HEK293 (cell line): Measurements from ENCODE around the gene FOXRED2.

Experiments used
- FEZF1 ChIP-seq: fragments of 450-650 bp; formaldehyde crosslinking; IDR thresholded peaks from 2 replicates; pipeline ENCODE4 v1.5.1; 2016; ENCODE audit warnings: missing biosample characterization, missing genetic modification characterization
- MYNN ChIP-seq: fragments of 450-650 bp; formaldehyde crosslinking; IDR thresholded peaks from 2 replicates; pipeline ENCODE4 v1.5.1; 2016; ENCODE audit warnings: missing biosample characterization, missing genetic modification characterization, borderline replicate concordance
- SCRT1 ChIP-seq: fragments of 450-650 bp; formaldehyde crosslinking; IDR thresholded peaks from 2 replicates; pipeline ENCODE4 v1.5.1; 2016; ENCODE audit warnings: missing biosample characterization, missing genetic modification characterization, borderline replicate concordance
- SP3 ChIP-seq: fragments of 450-650 bp; formaldehyde crosslinking; IDR thresholded peaks from 2 replicates; pipeline ENCODE4 v1.5.1; 2016; ENCODE audit warnings: missing biosample characterization, missing genetic modification characterization
- TCF7L2 ChIP-seq: IDR thresholded peaks from 2 replicates; pipeline ENCODE4 v1.6.1; 2011; ENCODE audit warnings: low read depth, mild to moderate bottlenecking, inconsistent platforms, low read length, moderate library complexity, borderline replicate concordance
- ZBTB8A ChIP-seq: fragments of 450-650 bp; formaldehyde crosslinking; IDR thresholded peaks from 2 replicates; pipeline ENCODE4 v1.5.1; 2016; ENCODE audit warnings: missing biosample characterization, missing genetic modification characterization
- ZEB2 ChIP-seq: fragments of 450-650 bp; formaldehyde crosslinking; IDR thresholded peaks from 2 replicates; pipeline ENCODE4 v1.5.1; 2016; ENCODE audit warnings: missing biosample characterization, missing genetic modification characterization
- ZNF157 ChIP-seq: fragments of 450-650 bp; formaldehyde crosslinking; IDR thresholded peaks from 2 replicates; pipeline ENCODE4 v1.5.1; 2016; ENCODE audit warnings: missing biosample characterization, missing genetic modification characterization
- ZNF202 ChIP-seq: fragments of 450-650 bp; formaldehyde crosslinking; IDR thresholded peaks from 2 replicates; pipeline ENCODE4 v1.5.1; 2016; ENCODE audit warnings: missing biosample characterization, missing genetic modification characterization, borderline replicate concordance
- ZNF274 ChIP-seq, 2 experiments: fragments of 200-500 bp in 1 of 2; fragments of 450-650 bp in 1 of 2; sonication (Bioruptor generic) in 1 of 2; formaldehyde crosslinking in 1 of 2; IDR thresholded peaks; 2 replicates each; pipeline versions ENCODE4 v1.5.1 to v1.6.1; 2014 to 2016; ENCODE audit warnings: borderline replicate concordance in 1 of 2, inconsistent platforms in 1 of 2, low read length in 1 of 2, missing biosample characterization in 1 of 2, missing genetic modification characterization in 1 of 2
- ZNF394 ChIP-seq: fragments of 450-650 bp; formaldehyde crosslinking; IDR thresholded peaks from 2 replicates; pipeline ENCODE4 v1.5.1; 2016; ENCODE audit warnings: missing biosample characterization, missing genetic modification characterization, mild to moderate bottlenecking, moderate library complexity, borderline replicate concordance
- ZNF473 ChIP-seq: fragments of 450-650 bp; formaldehyde crosslinking; IDR thresholded peaks from 2 replicates; pipeline ENCODE4 v1.5.1; 2017; ENCODE audit warnings: missing biosample characterization, missing genetic modification characterization
- ZNF548 ChIP-seq: fragments of 450-650 bp; formaldehyde crosslinking; IDR thresholded peaks from 2 replicates; pipeline ENCODE4 v1.5.1; 2016; ENCODE audit warnings: missing biosample characterization, missing genetic modification characterization
- ZNF610 ChIP-seq: fragments of 450-650 bp; formaldehyde crosslinking; IDR thresholded peaks from 2 replicates; pipeline ENCODE4 v1.5.1; 2016; ENCODE audit warnings: missing biosample characterization, missing genetic modification characterization, borderline replicate concordance
- ZNF654 ChIP-seq: fragments of 450-650 bp; formaldehyde crosslinking; IDR thresholded peaks from 2 replicates; pipeline ENCODE4 v1.5.1; 2016; ENCODE audit warnings: low read depth, missing biosample characterization, missing genetic modification characterization
- ZNF660 ChIP-seq: fragments of 450-650 bp; IDR thresholded peaks from 2 replicates; pipeline ENCODE4 v1.5.1; 2018; ENCODE audit warnings: missing biosample characterization, mild to moderate bottlenecking, missing genetic modification characterization
- ZNF664 ChIP-seq: fragments of 450-650 bp; formaldehyde crosslinking; IDR thresholded peaks from 2 replicates; pipeline ENCODE4 v1.5.1; 2016; ENCODE audit warnings: missing biosample characterization, missing genetic modification characterization
- ZNF777 ChIP-seq: fragments of 450-650 bp; formaldehyde crosslinking; IDR thresholded peaks from 2 replicates; pipeline ENCODE4 v1.5.1; 2017; ENCODE audit warnings: missing biosample characterization, missing genetic modification characterization, borderline replicate concordance
- ZNF830 ChIP-seq: fragments of 450-650 bp; IDR thresholded peaks from 2 replicates; pipeline ENCODE4 v1.5.0; 2018; ENCODE audit warnings: missing biosample characterization, missing genetic modification characterization, low read depth, mild to moderate bottlenecking, moderate library complexity
- ZNF843 ChIP-seq: fragments of 450-650 bp; formaldehyde crosslinking; IDR thresholded peaks from 2 replicates; pipeline ENCODE4 v1.5.1; 2016; ENCODE audit warnings: missing biosample characterization, missing genetic modification characterization
- TF ChIP-seq, protein P1 (sequence below): fragments of 450-650 bp; formaldehyde crosslinking; IDR thresholded peaks from 2 replicates; pipeline ENCODE4 v1.5.1; 2017; ENCODE audit warnings: missing biosample characterization, missing genetic modification characterization
- TF ChIP-seq, protein P2 (sequence below): fragments of 450-650 bp; formaldehyde crosslinking; IDR thresholded peaks from 2 replicates; pipeline ENCODE4 v1.5.1; 2016; ENCODE audit warnings: missing biosample characterization, missing genetic modification characterization
- TF ChIP-seq, protein P3 (sequence below): fragments of 450-650 bp; formaldehyde crosslinking; conservative IDR thresholded peaks from 2 replicates; pipeline ENCODE4 v1.5.1; 2016; ENCODE audit warnings: low read depth, missing biosample characterization, missing genetic modification characterization
- TF ChIP-seq, protein P4 (sequence below): fragments of 450-650 bp; formaldehyde crosslinking; IDR thresholded peaks from 2 replicates; pipeline ENCODE4 v1.5.1; 2016; ENCODE audit warnings: missing biosample characterization, missing genetic modification characterization
- TF ChIP-seq, protein P5 (sequence below): fragments of 450-650 bp; formaldehyde crosslinking; IDR thresholded peaks from 2 replicates; pipeline ENCODE4 v1.5.1; 2016; ENCODE audit warnings: missing biosample characterization, missing genetic modification characterization, low read depth

FOXRED2 gene

DNA sequence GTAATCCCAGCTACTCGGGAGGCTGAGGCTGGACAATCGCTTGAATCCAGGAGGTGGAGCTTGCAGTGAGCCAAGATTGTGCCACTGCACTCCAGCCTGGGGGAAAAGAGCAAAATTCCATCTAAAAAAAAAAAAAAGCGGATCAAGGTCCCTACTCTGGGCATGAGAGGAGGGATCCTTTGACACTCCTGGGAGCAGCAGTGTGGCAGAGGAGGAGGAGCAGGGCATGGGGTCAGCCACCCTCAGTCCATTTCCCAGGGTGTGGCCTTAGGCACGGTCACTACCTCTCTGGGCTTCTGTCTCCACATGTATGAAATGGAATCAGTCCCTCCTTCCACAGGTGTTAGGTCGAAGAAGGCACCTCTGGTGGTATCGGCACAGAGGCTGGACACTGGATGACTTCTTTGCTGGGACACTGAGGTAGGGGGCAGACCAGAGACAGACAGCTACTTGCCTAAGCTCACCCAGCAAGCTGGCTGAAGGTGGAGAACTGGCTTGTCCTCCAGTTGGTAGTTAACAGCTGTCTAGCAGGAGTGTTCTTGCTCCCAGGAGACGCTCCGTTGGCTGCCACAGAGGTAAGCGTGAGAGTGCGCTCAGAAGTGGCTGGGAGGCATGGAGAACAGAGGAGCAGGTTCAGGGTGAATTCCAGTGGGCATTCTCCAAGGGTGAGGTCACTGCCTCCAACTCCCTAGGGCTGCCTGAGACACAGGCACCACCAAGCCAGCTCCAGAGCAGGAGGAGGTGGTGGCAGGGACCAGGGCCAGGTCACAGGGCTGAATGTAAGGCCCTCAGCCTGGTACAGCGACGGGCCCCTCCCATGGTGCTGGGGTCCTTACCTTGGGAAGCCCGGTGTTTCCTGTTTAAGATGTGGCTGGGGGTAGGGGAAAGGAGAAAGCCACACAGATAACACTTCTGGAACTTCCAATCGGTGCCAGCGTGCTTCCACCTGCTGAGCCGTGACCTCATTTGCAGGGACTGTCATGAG, 44.9 kb downstream of the FOXRED2 start (continued):
- TF ChIP-seq FEZF1 (tag by site-specific recombination), result no peak
- no peak for TF ChIP-seq ZNF473 (tag by site-specific recombination)
- TF ChIP-seq ZNF548 (tag by site-specific recombination), result no peak
- TF ChIP-seq, protein P1, sequence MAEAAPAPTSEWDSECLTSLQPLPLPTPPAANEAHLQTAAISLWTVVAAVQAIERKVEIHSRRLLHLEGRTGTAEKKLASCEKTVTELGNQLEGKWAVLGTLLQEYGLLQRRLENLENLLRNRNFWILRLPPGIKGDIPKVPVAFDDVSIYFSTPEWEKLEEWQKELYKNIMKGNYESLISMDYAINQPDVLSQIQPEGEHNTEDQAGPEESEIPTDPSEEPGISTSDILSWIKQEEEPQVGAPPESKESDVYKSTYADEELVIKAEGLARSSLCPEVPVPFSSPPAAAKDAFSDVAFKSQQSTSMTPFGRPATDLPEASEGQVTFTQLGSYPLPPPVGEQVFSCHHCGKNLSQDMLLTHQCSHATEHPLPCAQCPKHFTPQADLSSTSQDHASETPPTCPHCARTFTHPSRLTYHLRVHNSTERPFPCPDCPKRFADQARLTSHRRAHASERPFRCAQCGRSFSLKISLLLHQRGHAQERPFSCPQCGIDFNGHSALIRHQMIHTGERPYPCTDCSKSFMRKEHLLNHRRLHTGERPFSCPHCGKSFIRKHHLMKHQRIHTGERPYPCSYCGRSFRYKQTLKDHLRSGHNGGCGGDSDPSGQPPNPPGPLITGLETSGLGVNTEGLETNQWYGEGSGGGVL (tag by site-specific recombination), result no peak
- peak; percentile 74; the same call in 1 of the 2 replicates for TF ChIP-seq ZEB2
- no peak for TF ChIP-seq ZNF830 (tag by site-specific recombination)
- TF ChIP-seq SP3 (tag by site-specific recombination), result no peak
- TF ChIP-seq ZNF274 (IDR thresholded peaks at IDR 0.05; ENCODE audit: low read length), result no peak
- TF ChIP-seq ZNF274 (tag by site-specific recombination; IDR thresholded peaks at IDR 0.05; ENCODE audit: borderline replicate concordance), result no peak
- TF ChIP-seq ZNF664 (tag by site-specific recombination), result no peak
- TF ChIP-seq ZNF202, result no peak
- TF ChIP-seq ZNF843, result no peak
- TF ChIP-seq, protein P2, sequence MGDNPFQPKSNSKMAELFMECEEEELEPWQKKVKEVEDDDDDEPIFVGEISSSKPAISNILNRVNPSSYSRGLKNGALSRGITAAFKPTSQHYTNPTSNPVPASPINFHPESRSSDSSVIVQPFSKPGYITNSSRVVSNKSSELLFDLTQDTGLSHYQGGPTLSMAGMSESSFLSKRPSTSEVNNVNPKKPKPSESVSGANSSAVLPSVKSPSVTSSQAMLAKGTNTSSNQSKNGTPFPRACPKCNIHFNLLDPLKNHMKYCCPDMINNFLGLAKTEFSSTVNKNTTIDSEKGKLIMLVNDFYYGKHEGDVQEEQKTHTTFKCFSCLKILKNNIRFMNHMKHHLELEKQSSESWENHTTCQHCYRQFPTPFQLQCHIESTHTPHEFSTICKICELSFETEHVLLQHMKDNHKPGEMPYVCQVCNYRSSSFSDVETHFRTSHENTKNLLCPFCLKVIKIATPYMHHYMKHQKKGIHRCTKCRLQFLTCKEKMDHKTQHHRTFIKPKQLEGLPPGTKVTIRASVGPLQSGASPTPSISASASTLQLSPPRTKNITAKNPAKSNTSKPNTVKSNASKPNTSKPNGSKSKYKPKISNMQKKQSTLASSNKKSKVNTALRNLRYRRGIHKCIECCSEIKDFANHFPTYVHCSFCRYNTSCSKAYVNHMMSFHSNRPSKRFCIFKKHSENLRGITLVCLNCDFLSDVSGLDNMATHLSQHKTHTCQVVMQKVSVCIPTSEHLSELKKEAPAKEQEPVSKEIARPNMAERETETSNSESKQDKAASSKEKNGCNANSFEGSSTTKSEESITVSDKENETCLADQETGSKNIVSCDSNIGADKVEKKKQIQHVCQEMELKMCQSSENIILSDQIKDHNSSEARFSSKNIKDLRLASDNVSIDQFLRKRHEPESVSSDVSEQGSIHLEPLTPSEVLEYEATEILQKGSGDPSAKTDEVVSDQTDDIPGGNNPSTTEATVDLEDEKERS (tag by site-specific recombination), result no peak
- no peak for TF ChIP-seq ZNF610 (tag by site-specific recombination)
- TF ChIP-seq ZNF394 (tag by site-specific recombination), result peak; percentile 44; the same call in 1 of the 2 replicates
- TF ChIP-seq, protein P3, sequence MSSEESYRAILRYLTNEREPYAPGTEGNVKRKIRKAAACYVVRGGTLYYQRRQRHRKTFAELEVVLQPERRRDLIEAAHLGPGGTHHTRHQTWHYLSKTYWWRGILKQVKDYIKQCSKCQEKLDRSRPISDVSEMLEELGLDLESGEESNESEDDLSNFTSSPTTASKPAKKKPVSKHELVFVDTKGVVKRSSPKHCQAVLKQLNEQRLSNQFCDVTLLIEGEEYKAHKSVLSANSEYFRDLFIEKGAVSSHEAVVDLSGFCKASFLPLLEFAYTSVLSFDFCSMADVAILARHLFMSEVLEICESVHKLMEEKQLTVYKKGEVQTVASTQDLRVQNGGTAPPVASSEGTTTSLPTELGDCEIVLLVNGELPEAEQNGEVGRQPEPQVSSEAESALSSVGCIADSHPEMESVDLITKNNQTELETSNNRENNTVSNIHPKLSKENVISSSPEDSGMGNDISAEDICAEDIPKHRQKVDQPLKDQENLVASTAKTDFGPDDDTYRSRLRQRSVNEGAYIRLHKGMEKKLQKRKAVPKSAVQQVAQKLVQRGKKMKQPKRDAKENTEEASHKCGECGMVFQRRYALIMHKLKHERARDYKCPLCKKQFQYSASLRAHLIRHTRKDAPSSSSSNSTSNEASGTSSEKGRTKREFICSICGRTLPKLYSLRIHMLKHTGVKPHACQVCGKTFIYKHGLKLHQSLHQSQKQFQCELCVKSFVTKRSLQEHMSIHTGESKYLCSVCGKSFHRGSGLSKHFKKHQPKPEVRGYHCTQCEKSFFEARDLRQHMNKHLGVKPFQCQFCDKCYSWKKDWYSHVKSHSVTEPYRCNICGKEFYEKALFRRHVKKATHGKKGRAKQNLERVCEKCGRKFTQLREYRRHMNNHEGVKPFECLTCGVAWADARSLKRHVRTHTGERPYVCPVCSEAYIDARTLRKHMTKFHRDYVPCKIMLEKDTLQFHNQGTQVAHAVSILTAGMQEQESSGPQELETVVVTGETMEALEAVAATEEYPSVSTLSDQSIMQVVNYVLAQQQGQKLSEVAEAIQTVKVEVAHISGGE (tag by site-specific recombination), result no peak
- no peak for TF ChIP-seq ZNF777 (tag by site-specific recombination)
- TF ChIP-seq ZNF654, result no peak
- TF ChIP-seq SCRT1 (tag by site-specific recombination), result no peak
- no peak for TF ChIP-seq MYNN (tag by site-specific recombination)
- TF ChIP-seq, protein P4, sequence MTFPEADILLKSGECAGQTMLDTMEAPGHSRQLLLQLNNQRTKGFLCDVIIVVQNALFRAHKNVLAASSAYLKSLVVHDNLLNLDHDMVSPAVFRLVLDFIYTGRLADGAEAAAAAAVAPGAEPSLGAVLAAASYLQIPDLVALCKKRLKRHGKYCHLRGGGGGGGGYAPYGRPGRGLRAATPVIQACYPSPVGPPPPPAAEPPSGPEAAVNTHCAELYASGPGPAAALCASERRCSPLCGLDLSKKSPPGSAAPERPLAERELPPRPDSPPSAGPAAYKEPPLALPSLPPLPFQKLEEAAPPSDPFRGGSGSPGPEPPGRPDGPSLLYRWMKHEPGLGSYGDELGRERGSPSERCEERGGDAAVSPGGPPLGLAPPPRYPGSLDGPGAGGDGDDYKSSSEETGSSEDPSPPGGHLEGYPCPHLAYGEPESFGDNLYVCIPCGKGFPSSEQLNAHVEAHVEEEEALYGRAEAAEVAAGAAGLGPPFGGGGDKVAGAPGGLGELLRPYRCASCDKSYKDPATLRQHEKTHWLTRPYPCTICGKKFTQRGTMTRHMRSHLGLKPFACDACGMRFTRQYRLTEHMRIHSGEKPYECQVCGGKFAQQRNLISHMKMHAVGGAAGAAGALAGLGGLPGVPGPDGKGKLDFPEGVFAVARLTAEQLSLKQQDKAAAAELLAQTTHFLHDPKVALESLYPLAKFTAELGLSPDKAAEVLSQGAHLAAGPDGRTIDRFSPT (tag by site-specific recombination), result 0 out of 2 replicates have a peak, but pooled peaks have one; percentile 29
- TF ChIP-seq ZNF660 (tag by site-specific recombination), result no peak
- TF ChIP-seq, protein P5, sequence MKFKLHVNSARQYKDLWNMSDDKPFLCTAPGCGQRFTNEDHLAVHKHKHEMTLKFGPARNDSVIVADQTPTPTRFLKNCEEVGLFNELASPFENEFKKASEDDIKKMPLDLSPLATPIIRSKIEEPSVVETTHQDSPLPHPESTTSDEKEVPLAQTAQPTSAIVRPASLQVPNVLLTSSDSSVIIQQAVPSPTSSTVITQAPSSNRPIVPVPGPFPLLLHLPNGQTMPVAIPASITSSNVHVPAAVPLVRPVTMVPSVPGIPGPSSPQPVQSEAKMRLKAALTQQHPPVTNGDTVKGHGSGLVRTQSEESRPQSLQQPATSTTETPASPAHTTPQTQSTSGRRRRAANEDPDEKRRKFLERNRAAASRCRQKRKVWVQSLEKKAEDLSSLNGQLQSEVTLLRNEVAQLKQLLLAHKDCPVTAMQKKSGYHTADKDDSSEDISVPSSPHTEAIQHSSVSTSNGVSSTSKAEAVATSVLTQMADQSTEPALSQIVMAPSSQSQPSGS (tag by site-specific recombination), result peak; percentile 41; the same call in 1 of the 2 replicates
- no peak for TF ChIP-seq TCF7L2
- no peak for TF ChIP-seq ZNF157 (tag by site-specific recombination)
- 0 out of 2 replicates have a peak, but pooled peaks have one; percentile 12 for TF ChIP-seq ZBTB8A (tag by site-specific recombination)
